ENCODE data around the gene WBP11.
"Not testable (repeated sequence)": the region's sequence is repeated elsewhere in the genome, so short reads cannot be mapped to it uniquely, and the experiment has no call there.

The WBP11 gene

DNA sequence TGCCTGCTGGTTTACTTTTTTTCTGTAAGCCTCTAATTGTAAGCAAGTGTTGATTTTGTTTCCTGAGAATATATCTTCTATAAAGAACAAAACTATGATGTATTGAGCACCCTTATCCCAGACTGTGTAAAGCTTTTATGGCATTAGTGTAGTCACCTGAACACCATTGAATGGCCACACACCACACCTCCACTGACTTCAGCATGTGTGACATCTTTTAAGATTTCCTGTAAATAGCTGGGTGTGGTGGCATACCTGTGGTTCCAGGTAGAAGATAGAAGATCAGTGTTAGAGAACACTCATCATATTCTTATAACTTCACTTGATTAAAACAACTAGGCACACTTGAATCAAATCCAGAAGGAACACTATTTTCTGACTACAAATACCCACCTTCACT lies 51.3 kb downstream of the WBP11 start:
- DNase-seq = no peak
- intact Hi-C loops (cut with DNase I) = no loop called here

DNA sequence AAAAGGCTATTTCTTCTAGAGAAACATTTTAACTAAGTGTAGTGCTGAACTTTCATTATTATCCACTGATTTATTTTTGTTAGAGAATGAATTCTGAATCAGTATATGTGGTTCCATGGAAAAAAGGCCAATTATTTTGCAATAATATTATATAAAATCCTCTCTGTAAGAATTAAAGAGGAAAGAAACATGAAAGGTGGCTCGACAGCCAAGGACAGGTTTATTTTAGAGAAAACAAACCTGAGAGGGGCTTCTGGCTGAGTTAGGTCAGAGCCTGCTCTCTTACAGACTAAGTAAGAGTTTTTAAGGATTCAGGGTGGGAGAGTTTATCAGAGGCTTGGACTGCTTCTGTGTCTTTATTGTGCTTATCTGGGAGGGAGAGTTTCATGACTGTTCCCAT lies 60.2 kb downstream of the WBP11 start:
- DNase-seq = no peak
- intact Hi-C loops (cut with DNase I) = no loop called here

DNA sequence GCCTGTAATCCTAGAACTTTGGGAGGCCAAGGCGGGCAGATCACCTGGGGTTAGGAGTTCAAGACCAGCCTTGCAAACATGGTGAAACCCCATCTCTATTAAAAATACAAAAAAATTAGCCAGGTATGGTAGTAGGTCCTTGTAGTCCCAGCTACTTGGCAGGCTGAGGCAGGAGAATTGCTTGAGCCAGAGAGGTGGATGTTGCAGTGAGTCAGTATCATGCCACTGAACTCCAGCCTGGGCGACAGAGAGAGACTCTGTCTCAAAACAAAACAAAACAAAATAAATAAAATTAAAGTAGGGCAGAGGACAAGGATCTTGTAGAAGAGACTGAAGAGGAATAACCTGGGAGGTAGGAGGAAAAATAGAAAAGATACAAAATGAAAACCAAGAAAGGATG lies 61.3 kb downstream of the WBP11 start:
- DNase-seq = no peak
- intact Hi-C loops (cut with DNase I) = no loop called here

DNA sequence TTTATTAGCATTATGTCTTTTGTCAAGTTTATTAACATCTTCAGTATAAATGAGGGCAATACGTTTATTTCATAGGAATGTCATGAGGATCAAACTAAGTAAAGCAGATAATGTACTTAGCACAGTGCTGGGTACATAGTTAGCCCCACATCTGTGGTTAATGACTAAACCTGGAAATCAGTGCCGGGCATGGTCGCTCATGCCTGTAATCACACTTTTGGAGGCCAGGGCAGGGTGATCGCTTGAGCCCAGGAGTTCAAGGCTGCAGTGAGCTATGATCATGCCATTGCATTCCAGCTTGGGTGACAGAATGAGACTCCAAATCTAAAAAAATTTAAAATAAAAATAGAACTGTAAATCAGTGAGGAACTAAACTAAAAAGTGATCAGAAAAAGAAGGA lies 62.1 kb downstream of the WBP11 start:
- intact Hi-C loops (cut with DNase I) = no loop called here

DNA sequence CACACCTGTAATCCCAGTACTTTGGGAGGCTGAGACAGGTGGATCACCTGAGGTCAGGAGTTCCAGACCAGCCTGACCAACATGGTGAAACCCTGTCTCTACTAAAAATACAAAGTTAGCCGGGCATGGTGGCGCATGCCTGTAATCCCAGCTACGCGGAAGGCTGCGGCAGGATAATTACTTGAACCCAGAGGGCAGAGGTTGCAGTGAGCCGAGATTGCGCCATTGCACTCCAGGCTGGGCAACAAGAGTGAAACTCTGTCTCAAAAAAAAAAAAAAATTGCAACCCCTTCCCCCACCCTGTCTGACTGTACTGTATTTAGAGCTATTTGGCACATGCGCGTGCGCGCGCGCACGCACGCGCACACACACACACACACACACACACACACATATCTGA lies 66.8 kb downstream of the WBP11 start:
- DNase-seq; intact Hi-C loops (cut with DNase I): not testable (repeated sequence)

More for the DNA sequence above, 62.1 kb downstream of the WBP11 start:
- DNase-seq = no peak

Data from head of caudate nucleus (tissue), 42 donors.